ENCODE results near the gene PLP2.

GRCh38 chrX:49155900-49156837, 15.5 kb upstream of the PLP2 start:
- peak; percentile 60 for TF ChIP-seq CTCF (conservative IDR thresholded peaks at IDR 0.05)
- no peak for TF ChIP-seq EZH2 (IDR thresholded peaks at IDR 0.05; ENCODE audit: low read depth)
